ENCODE results near the gene CCDC134. TPM values are rescaled to one million over a fixed set of nuclear protein-coding genes. Genes with fewer than 3 reads are reported as not detected.
"Not testable (repeated sequence)": the region's sequence is repeated elsewhere in the genome, so short reads cannot be mapped to it uniquely, and the experiment has no call there.

CCDC134 gene
- total and polyA plus RNA-seq, 2 of the 13 experiments (the other 11 are each of a cell fraction or from before 2014, with no cell fraction given): 4.8 to 17.4 TPM

DNA sequence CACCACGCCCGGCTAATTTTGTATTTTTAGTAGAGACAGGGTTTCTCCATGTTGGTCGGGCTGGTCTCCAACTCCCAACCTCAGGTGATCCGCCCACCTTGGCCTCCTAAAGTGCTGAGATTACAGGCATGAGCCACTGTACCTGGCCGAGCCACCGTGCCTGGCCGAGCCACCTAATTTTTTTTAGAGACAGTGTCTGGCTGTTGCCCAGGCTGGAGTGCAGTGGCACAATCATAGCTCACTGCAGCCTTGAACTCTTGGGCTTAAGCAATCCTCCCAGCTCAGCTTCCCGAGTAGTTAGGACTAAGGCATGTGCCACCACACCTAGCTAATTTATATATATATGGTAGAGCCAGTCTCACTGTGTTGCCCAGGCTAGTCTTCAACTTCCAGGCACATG, 35.0 kb downstream of the CCDC134 start:
- Histone ChIP-seq H4K20me1 (ENCODE audit: insufficient read depth, low read length) (peaks cover 15% of the 10 kb centered on the region), H3K4me2 (ENCODE audit: low read depth, low read length) (peak overlapping the region; percentile 43), H3K79me2 (ENCODE audit: insufficient read depth, low read length) (peaks cover 72% of the 10 kb centered on the region), H3K4me1 (ENCODE audit: insufficient read depth, low read length) (peaks cover 72% of the 10 kb centered on the region), H3K27ac (ENCODE audit: extremely low read length, insufficient read depth, low read length) (peak overlapping the region; percentile 52), H3K36me3 (replicated peaks in 1 of 2; ENCODE audit: control insufficient read depth in 1 of 2, insufficient read depth in 2 of 2, low read length in 2 of 2) (peaks cover 8 to 30% of the 10 kb centered on the region in 2 experiments), H3K4me3 (replicated peaks in 1 of 3; ENCODE audit: insufficient read depth in 1 of 3, low read depth in 2 of 3, low read length in 3 of 3) (peak overlapping the region in 1 of 3 experiments; percentile 8; a peak in 1 of 6 replicates), H3K9ac (ENCODE audit: insufficient read depth, low read depth, low read length) (peak overlapping the region; percentile 17; the same call in 1 of the 2 replicates)
- H3K27me3 ChIP-seq (ENCODE audit: control insufficient read depth in 1 of 2, insufficient read depth in 2 of 2, low read length in 2 of 2); H2AFZ ChIP-seq (ENCODE audit: low read length); H3K9me3 ChIP-seq (ENCODE audit: low read length); CTCF ChIA-PET (ENCODE audit: low intra/inter-chr PET ratio, low total read pairs); intact Hi-C loops (cut with micrococcal nuclease; ENCODE audit: unreplicated experiment); in situ Hi-C loops (cut with HindIII; ENCODE audit: extremely low pct_ligation_motif_present, low pct_unique_long_range_greater_than_20kb); FAIRE-seq; BruUV-seq (replicated peaks); ATAC-seq; TF ChIP-seq NR2F6 (IDR thresholded peaks at IDR 0.05): not testable (repeated sequence)
- 64% methylated on average over 8 of the region's 8 CpGs for WGBS (ENCODE audit: low lambda C conversion rate)
- peak; percentile 26 for DNase-seq (ENCODE audit: low spot score)
- TF ChIP-seq NR2F6 (CRISPR knock-in tag; IDR thresholded peaks at IDR 0.05): 0 out of 2 replicates have a peak, but pooled peaks have one; percentile 20
- TF ChIP-seq HNF4A (CRISPR knock-in tag; IDR thresholded peaks at IDR 0.05): peak; percentile 43
- peak; percentile 62; the same call in 1 of the 2 replicates for TF ChIP-seq ZC3H13 (CRISPR knock-in tag; IDR thresholded peaks at IDR 0.05)
- peak; percentile 63 for TF ChIP-seq RARA (CRISPR knock-in tag; IDR thresholded peaks at IDR 0.05)
- peak; percentile 45; the same call in 1 of the 2 replicates for TF ChIP-seq GATAD2A (CRISPR knock-in tag; IDR thresholded peaks at IDR 0.05)
- TF ChIP-seq, protein P1, sequence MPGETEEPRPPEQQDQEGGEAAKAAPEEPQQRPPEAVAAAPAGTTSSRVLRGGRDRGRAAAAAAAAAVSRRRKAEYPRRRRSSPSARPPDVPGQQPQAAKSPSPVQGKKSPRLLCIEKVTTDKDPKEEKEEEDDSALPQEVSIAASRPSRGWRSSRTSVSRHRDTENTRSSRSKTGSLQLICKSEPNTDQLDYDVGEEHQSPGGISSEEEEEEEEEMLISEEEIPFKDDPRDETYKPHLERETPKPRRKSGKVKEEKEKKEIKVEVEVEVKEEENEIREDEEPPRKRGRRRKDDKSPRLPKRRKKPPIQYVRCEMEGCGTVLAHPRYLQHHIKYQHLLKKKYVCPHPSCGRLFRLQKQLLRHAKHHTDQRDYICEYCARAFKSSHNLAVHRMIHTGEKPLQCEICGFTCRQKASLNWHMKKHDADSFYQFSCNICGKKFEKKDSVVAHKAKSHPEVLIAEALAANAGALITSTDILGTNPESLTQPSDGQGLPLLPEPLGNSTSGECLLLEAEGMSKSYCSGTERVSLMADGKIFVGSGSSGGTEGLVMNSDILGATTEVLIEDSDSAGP (CRISPR knock-in tag; IDR thresholded peaks at IDR 0.05; ENCODE audit: borderline replicate concordance): peak; percentile 21; the same call in 1 of the 2 replicates
- TF ChIP-seq, protein P2, sequence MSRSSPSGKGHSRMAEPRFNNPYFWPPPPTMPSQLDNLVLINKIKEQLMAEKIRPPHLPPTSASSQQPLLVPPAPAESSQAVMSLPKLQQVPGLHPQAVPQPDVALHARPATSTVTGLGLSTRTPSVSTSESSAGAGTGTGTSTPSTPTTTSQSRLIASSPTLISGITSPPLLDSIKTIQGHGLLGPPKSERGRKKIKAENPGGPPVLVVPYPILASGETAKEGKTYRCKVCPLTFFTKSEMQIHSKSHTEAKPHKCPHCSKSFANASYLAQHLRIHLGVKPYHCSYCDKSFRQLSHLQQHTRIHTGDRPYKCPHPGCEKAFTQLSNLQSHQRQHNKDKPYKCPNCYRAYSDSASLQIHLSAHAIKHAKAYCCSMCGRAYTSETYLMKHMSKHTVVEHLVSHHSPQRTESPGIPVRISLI (CRISPR knock-in tag; IDR thresholded peaks at IDR 0.05; ENCODE audit: borderline replicate concordance): peak; percentile 36; the same call in 1 of the 2 replicates
- TF ChIP-seq SALL1 (CRISPR knock-in tag; IDR thresholded peaks at IDR 0.05): 0 out of 2 replicates have a peak, but pooled peaks have one; percentile 28
- 0 out of 2 replicates have a peak, but pooled peaks have one; percentile 49 for TF ChIP-seq NR2C2 (CRISPR knock-in tag; IDR thresholded peaks at IDR 0.05; ENCODE audit: borderline replicate concordance)
- TF ChIP-seq, protein P3, sequence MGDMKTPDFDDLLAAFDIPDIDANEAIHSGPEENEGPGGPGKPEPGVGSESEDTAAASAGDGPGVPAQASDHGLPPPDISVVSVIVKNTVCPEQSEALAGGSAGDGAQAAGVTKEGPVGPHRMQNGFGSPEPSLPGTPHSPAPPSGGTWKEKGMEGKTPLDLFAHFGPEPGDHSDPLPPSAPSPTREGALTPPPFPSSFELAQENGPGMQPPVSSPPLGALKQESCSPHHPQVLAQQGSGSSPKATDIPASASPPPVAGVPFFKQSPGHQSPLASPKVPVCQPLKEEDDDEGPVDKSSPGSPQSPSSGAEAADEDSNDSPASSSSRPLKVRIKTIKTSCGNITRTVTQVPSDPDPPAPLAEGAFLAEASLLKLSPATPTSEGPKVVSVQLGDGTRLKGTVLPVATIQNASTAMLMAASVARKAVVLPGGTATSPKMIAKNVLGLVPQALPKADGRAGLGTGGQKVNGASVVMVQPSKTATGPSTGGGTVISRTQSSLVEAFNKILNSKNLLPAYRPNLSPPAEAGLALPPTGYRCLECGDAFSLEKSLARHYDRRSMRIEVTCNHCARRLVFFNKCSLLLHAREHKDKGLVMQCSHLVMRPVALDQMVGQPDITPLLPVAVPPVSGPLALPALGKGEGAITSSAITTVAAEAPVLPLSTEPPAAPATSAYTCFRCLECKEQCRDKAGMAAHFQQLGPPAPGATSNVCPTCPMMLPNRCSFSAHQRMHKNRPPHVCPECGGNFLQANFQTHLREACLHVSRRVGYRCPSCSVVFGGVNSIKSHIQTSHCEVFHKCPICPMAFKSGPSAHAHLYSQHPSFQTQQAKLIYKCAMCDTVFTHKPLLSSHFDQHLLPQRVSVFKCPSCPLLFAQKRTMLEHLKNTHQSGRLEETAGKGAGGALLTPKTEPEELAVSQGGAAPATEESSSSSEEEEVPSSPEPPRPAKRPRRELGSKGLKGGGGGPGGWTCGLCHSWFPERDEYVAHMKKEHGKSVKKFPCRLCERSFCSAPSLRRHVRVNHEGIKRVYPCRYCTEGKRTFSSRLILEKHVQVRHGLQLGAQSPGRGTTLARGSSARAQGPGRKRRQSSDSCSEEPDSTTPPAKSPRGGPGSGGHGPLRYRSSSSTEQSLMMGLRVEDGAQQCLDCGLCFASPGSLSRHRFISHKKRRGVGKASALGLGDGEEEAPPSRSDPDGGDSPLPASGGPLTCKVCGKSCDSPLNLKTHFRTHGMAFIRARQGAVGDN (CRISPR knock-in tag; IDR thresholded peaks at IDR 0.05): peak; percentile 58
- TF ChIP-seq SKI (IDR thresholded peaks at IDR 0.05; ENCODE audit: partially characterized antibody): peak; percentile 31
- 0 out of 2 replicates have a peak, but pooled peaks have one; percentile 53 for TF ChIP-seq JUND (CRISPR knock-in tag; IDR thresholded peaks at IDR 0.05)
- peak; percentile 79 for TF ChIP-seq CEBPG (CRISPR knock-in tag; IDR thresholded peaks at IDR 0.05)
- 0 out of 2 replicates have a peak, but pooled peaks have one; percentile 25 for TF ChIP-seq RXRA (CRISPR knock-in tag; IDR thresholded peaks at IDR 0.05)
- TF ChIP-seq CEBPB (IDR thresholded peaks at IDR 0.05; ENCODE audit: borderline replicate concordance, low read depth, low read length): peak; percentile 76
- peak; percentile 99 for TF ChIP-seq ZFP90 (CRISPR knock-in tag; IDR thresholded peaks at IDR 0.05; ENCODE audit: borderline replicate concordance)
- POLR2A ChIA-PET: interaction anchor here (1.2 to 2.0 kb wide), 3 partner anchors 10 to 35 kb away, joined by 4 to 12 read pairs (median 6); partner anchors contain the start of gene CCDC134
